Thoracic aorta (tissue), 2 donors: ENCODE measurements around the gene MAML2. TPM values are rescaled to one million over a fixed set of nuclear protein-coding genes. Genes with fewer than 3 reads are reported as not detected.

Experiments
- ATAC-seq: fragments of 150-250 bp; one replicate; pipeline ENCODE4 v1.8.0; 2017; ENCODE audit warnings: low read depth; ENCODE audit not compliant: insufficient number of reproducible peaks, low FRiP score
- DNase-seq: peaks from one replicate; pipeline ENCODE4 v3.0.0-alpha.2; 2020; ENCODE audit warnings: low spot score
- H3K27ac ChIP-seq, 2 donors: fragments of 200-600 bp; sonication (generic); 1 replicate in 1 of 2; 2 replicates in 1 of 2; pipeline ENCODE4 v1.5.1; 2016; ENCODE audit warnings: mild to moderate bottlenecking in 2 of 2, moderate library complexity in 2 of 2
- H3K27me3 ChIP-seq: fragments of 200-600 bp; sonication (generic); replicated peaks from 2 replicates; pipeline ENCODE4 v1.6.0; 2016; ENCODE audit warnings: mild to moderate bottlenecking; ENCODE audit not compliant: insufficient read depth
- H3K36me3 ChIP-seq: fragments of 200-600 bp; sonication (generic); one replicate; pipeline ENCODE4 v1.5.1; 2016
- H3K4me1 ChIP-seq, 2 donors: fragments of 200-600 bp; sonication (generic); 1 replicate in 1 of 2; 2 replicates in 1 of 2; pipeline versions ENCODE4 v1.5.1 to v1.6.0; 2016; ENCODE audit warnings: low read depth in 2 of 2, mild to moderate bottlenecking in 1 of 2; ENCODE audit not compliant: control insufficient read depth in 1 of 2
- H3K4me3 ChIP-seq: fragments of 200-600 bp; sonication (generic); 2 replicates; pipeline ENCODE4 v1.5.1; 2016; ENCODE audit warnings: mild to moderate bottlenecking
- H3K9me3 ChIP-seq: fragments of 200-600 bp; sonication (generic); 2 replicates; pipeline ENCODE4 v1.5.1; 2016
- total RNA-seq, 2 donors: library from RNA; depleted of rRNA; stranded (reverse); fragments of >200 nt; gene quantifications; one replicate each; pipeline versions ENCODE4 v1.1.0 to v1.2.3, GENCODE V29; 2016
- TF ChIP-seq, protein P1 (sequence below): fragments of 200-600 bp; sonication (generic); IDR thresholded peaks from one replicate; pipeline ENCODE4 v1.5.1; 2019; ENCODE audit warnings: antibody characterized with exemption

MAML2 gene
- total RNA-seq, 2 donors from 2014 or later = 23.4 to 29.6 TPM

DNA sequence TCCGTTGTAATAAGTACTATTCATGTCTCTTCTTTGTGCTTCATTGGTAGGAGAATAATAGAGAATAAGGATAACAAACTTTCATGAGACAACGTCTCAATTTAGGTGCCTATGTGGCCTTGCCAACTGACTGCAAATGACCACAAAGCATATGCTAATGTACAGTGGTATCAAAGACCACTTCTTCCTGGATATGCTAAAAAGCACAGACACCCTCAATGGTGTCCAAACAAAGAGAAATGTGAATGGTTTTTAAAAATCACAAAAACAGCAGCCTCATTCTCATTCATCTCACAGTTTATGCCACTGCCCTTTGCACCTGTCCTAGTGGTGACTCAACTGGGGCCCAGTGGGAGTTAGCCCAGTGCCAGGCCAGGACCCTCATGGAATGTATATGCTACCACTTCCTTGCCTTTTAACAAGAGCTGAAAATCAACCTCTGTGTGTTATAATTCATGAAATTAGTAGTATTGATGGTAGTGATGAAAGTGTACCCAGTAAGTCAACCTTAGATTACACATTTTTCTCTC lies 353.9 kb downstream of the MAML2 start:
- H3K4me1 ChIP-seq = peaks cover 15 to 16% of the 10 kb centered on the region in 2 donors
- TF ChIP-seq, protein P1, sequence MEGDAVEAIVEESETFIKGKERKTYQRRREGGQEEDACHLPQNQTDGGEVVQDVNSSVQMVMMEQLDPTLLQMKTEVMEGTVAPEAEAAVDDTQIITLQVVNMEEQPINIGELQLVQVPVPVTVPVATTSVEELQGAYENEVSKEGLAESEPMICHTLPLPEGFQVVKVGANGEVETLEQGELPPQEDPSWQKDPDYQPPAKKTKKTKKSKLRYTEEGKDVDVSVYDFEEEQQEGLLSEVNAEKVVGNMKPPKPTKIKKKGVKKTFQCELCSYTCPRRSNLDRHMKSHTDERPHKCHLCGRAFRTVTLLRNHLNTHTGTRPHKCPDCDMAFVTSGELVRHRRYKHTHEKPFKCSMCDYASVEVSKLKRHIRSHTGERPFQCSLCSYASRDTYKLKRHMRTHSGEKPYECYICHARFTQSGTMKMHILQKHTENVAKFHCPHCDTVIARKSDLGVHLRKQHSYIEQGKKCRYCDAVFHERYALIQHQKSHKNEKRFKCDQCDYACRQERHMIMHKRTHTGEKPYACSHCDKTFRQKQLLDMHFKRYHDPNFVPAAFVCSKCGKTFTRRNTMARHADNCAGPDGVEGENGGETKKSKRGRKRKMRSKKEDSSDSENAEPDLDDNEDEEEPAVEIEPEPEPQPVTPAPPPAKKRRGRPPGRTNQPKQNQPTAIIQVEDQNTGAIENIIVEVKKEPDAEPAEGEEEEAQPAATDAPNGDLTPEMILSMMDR = no peak
- no peak for ATAC-seq
- H3K36me3 ChIP-seq = no peaks in the 10 kb centered on the region
- no peak for DNase-seq
- H3K4me3 ChIP-seq = no peak overlapping the region
- no peaks in the 10 kb centered on the region for H3K9me3 ChIP-seq
- no peak overlapping the region for H3K27ac ChIP-seq
- H3K27me3 ChIP-seq = no peaks in the 10 kb centered on the region

DNA sequence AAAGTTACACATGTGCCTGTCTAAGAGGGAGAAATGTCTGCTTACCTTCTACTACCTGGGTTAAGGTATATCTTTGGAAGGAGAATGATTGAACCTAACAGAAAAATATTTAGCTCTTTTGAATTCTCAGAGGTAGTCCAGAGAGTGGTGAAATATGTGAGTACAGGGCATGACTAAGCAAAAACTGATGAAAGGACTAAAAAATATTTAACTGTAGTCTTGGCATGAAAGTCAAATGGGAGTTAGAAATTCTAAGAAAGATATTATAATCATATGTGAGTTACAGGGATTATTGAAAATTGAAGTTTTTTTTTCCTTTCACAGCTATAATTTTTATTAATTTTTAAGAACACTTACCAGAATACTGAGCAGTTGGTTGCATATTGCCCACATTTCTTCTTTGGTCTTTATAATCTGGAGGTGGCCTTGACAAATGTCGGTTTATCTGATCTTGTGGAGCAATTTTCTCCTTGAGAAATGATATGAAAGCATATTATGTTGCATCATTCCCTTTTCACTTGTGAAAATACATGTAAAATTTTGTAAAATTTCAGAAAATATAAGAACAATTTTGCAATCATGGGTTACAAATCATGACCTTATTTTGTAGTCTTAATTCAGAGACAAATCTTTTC lies 357.7 kb downstream of the MAML2 start:
- ATAC-seq = no peak
- no peak overlapping the region for H3K27ac ChIP-seq
- TF ChIP-seq, protein P1 = no peak
- no peak for DNase-seq
- no peaks in the 10 kb centered on the region for H3K9me3 ChIP-seq
- H3K27me3 ChIP-seq = no peaks in the 10 kb centered on the region
- H3K4me1 ChIP-seq = peaks cover 0 to under 1% of the 10 kb centered on the region in 2 donors
- peaks cover 9% of the 10 kb centered on the region for H3K36me3 ChIP-seq
- no peak overlapping the region for H3K4me3 ChIP-seq

DNA sequence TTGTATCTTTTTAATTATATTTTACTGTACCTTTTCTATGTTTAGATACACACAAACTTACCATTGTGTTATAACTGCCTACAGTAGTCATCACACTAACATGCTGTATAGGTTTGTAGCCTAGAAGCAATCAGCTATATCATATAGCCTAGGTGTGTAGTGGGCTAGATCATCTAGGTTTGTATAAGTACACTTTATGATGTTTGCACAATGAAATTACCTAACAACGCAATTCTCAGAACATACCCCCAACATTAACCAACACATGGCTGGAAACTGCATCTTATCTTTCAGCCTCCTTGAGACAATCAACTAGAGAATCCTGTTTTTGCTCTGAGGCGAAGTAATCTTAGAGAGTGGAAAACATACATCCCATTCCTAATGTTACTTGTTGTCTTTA lies 358.9 kb downstream of the MAML2 start:
- H3K36me3 ChIP-seq = peaks cover 14% of the 10 kb centered on the region
- TF ChIP-seq, protein P1 = no peak
- ATAC-seq = no peak

DNA sequence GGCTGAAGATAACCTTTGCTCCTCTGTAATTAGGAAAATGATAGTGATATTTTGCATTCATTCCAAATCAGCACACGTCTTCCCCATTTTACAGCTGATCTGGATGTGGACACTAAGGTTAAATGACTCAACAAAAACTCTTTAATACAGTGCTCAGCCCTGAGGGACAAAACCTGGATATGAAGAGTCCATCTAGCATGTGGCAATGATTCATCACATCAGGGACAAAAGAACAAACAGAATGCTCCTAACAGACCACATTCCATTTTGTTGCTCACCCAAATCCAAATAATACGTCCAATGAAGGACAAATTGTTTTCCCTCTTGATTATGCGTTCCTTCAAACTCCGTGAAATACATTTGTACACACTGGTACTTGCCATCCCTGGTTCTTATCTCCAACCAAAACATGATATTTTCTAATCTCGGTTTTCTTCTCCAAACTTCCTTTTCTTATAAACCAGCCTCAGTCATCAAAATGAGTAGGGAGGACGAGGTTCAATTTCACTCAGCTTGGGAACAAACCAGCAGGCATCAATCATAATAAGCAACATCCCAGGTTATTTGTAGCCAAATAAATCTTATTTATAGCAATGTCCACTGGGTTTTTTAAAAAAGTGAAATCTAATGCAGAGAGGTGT lies 365.3 kb downstream of the MAML2 start:
- no peaks in the 10 kb centered on the region for H3K4me1 ChIP-seq
- H3K27ac ChIP-seq = no peak overlapping the region
- H3K4me3 ChIP-seq = no peak overlapping the region
- ATAC-seq (no peak), DNase-seq (no peak)
- TF ChIP-seq, protein P1 = no peak
- H3K9me3 ChIP-seq = no peaks in the 10 kb centered on the region
- H3K27me3 ChIP-seq = no peaks in the 10 kb centered on the region
- H3K36me3 ChIP-seq = peaks cover 15% of the 10 kb centered on the region

More for the DNA sequence above, 358.9 kb downstream of the MAML2 start:
- no peak for DNase-seq
- Histone ChIP-seq H3K27me3 (no peaks in the 10 kb centered on the region), H3K4me1 (no peaks in the 10 kb centered on the region), H3K4me3 (no peak overlapping the region), H3K9me3 (no peaks in the 10 kb centered on the region), H3K27ac (no peak overlapping the region)

DNA sequence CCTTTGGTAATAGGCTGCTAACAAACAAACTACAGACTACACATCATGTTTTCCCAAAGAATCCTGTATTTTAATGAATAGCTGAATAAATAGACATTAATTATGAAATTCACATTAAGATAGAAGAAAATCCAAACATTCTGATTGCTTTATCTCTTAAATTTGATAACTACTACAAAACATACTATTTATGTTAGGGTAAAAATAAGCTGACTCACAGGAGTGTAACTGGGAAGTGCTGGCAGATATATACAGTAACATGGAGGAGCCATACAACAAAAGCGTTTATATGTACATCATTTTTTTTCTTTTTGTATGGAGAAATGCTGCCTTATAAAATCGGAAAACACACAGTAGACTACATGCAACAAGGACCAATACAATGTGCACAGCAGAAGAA lies 366.4 kb downstream of the MAML2 start:
- no peaks in the 10 kb centered on the region for H3K27me3 ChIP-seq
- no peak overlapping the region for H3K27ac ChIP-seq
- DNase-seq (no peak), ATAC-seq (no peak)
- H3K9me3 ChIP-seq = no peaks in the 10 kb centered on the region
- H3K4me3 ChIP-seq = no peak overlapping the region
- TF ChIP-seq, protein P1 = no peak
- H3K36me3 ChIP-seq = peaks cover 11% of the 10 kb centered on the region
- H3K4me1 ChIP-seq = no peaks in the 10 kb centered on the region
